ENCODE data around the gene RHOU.

RHOU gene

DNA sequence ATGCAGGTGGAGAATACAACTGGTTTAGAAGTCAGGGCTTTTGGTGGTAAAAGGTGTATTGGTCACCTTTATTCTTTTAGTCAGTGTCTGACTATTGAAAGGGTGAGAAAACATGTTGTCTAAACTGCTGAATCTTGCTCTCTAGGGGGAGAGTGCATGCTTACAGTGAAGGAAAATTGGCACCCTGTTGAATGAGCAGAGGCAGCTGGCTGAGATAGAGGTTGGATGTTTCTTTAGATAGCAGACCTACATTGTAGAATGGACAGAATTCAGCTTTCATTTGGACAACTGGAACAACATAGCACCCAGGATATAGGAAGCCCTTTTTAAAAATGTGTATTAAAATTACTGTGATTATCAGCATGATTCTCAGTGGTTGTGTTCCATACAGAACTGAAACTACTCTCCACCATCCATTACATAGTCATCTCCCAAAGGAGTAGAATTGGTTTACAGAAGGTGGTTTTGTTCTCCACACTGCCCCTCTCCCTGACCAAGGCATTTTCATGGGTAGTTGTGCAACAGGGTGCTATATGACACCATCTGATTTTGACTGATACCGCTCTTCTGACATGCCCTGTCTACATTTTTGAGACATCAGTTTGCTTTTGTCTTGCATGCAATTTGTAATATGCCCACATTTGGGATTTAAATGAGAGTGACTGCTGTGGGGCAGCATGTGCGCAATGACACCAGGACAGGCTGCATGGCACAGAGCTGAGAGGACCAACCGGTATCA lies 16.2 kb downstream of the RHOU start:
- Histone ChIP-seq H3K27me3 (ENCODE audit: control insufficient read depth, insufficient read depth, low read length) (no peaks in the 10 kb centered on the region), H3K9me3 (ENCODE audit: control insufficient read depth, low read depth, low read length) (no peaks in the 10 kb centered on the region), H3K36me3 (ENCODE audit: control insufficient read depth, low read depth, low read length) (no peaks in the 10 kb centered on the region), H3K4me1 (ENCODE audit: control insufficient read depth, low read depth, low read length) (no peaks in the 10 kb centered on the region), H3K9ac (ENCODE audit: low read length) (no peak overlapping the region), H3K4me3 (ENCODE audit: low read length) (no peak overlapping the region), H3K27ac (ENCODE audit: low read length) (no peak overlapping the region)

DNA sequence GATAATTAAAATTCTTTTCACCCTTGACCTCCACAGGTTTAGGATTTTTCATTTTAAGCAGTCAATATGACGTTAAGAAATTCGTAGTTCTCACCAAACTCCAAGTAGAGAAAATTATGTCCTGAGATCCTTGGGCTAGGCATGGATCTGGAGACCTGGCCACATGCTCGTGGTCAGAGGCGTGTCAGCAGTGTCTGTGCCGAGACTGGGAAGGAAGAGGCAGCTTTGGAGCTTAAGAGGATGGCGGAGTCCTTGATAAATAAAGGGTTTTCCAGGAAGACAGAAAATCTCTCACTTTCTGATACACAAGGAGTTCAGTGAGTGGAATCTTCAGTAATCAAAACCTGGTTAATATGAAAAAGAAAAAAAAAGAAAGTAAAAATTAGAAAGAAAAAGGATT lies 17.0 kb downstream of the RHOU start:
- no peak overlapping the region for H3K9ac ChIP-seq (ENCODE audit: low read length)
- no peaks in the 10 kb centered on the region for H3K27me3 ChIP-seq (ENCODE audit: control insufficient read depth, insufficient read depth, low read length)
- H3K27ac ChIP-seq (ENCODE audit: low read length): no peak overlapping the region
- H3K4me3 ChIP-seq (ENCODE audit: low read length): no peak overlapping the region
- H3K4me1 ChIP-seq (ENCODE audit: control insufficient read depth, low read depth, low read length): no peaks in the 10 kb centered on the region
- no peaks in the 10 kb centered on the region for H3K9me3 ChIP-seq (ENCODE audit: control insufficient read depth, low read depth, low read length)
- no peaks in the 10 kb centered on the region for H3K36me3 ChIP-seq (ENCODE audit: control insufficient read depth, low read depth, low read length)

DNA sequence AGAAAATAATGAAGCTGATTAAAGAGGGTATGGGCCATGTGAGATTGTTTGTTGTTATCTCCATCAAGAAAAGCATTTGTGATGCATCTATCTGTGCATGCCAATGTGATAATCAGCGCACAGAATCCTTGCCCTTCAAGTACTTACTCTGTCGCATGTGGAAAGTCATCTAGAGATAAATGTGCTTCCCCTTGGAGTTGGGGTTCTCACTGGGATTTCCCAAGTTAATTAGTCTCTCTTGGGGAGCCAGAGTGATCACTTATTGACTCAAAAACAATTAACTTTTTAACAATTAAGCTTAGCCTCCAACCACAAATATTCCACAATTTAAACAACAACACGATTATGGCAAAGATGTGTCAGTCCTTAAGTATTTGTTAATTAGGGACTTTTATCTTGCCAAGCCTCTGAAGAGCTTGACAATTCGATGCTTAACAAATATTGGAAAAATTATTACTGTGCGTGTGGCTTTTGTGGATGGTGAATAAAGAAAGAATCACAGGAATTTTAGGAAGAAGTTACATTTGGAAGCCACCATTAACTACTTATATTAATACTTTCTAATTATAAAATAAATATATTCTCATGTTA lies 17.5 kb downstream of the RHOU start:
- H3K27me3 ChIP-seq (ENCODE audit: control insufficient read depth, insufficient read depth, low read length): no peaks in the 10 kb centered on the region

DNA sequence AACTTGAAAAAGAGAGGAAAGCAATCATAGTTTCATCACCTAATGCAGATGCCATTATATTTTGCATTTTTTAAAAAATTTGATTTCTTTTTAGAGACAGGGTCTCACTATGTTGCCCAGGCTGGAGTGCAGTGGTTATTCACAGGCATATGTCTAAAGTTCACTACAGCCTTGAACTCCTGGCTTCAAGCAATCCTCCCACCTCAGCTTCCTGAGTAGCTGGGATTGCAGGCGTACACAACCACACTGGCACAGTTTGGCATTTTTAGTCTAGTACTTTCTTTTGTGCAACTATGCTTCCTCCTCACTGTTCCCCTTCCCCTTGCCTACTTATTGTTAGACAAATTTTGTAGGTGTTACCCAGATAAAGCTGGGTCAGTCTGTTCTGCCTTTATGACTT lies 18.0 kb downstream of the RHOU start:
- Histone ChIP-seq H3K27ac (ENCODE audit: low read length) (no peak overlapping the region), H3K4me1 (ENCODE audit: control insufficient read depth, low read depth, low read length) (no peaks in the 10 kb centered on the region), H3K27me3 (ENCODE audit: control insufficient read depth, insufficient read depth, low read length) (no peaks in the 10 kb centered on the region), H3K36me3 (ENCODE audit: control insufficient read depth, low read depth, low read length) (no peaks in the 10 kb centered on the region), H3K4me3 (ENCODE audit: low read length) (no peak overlapping the region), H3K9me3 (ENCODE audit: control insufficient read depth, low read depth, low read length) (no peaks in the 10 kb centered on the region), H3K9ac (ENCODE audit: low read length) (no peak overlapping the region)

More for the DNA sequence above, 17.5 kb downstream of the RHOU start:
- Histone ChIP-seq H3K27ac (ENCODE audit: low read length) (no peak overlapping the region), H3K4me1 (ENCODE audit: control insufficient read depth, low read depth, low read length) (no peaks in the 10 kb centered on the region), H3K36me3 (ENCODE audit: control insufficient read depth, low read depth, low read length) (no peaks in the 10 kb centered on the region), H3K4me3 (ENCODE audit: low read length) (no peak overlapping the region), H3K9ac (ENCODE audit: low read length) (no peak overlapping the region), H3K9me3 (ENCODE audit: control insufficient read depth, low read depth, low read length) (no peaks in the 10 kb centered on the region)

DNA sequence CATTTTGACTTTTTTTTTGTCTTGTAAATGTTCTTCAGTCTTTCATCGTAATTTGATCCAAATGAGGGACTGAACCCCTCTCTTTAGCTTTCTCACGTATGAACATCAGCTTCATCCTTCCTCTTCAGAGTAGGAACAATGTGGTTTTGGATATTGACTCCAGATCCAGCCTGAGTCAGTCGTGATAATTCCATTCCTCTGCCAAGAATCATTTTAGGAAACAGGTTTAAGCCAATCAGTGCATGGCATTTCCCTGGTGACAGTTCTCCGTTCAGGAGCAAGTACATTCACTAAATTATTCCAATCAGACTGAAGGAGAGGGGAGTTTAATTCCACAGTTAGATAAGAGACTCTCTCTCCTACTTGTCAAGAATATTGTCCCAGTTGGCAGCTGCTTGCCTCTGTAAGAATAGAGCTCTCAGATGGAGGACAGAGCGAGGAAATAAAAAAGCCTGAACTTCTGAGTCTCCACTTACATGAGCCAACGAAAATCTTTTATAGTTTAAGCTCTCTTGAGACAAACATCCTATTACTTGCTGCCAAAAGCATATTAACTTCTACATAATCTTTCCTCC lies 18.6 kb downstream of the RHOU start:
- H3K4me1 ChIP-seq (ENCODE audit: control insufficient read depth, low read depth, low read length): no peaks in the 10 kb centered on the region

DNA sequence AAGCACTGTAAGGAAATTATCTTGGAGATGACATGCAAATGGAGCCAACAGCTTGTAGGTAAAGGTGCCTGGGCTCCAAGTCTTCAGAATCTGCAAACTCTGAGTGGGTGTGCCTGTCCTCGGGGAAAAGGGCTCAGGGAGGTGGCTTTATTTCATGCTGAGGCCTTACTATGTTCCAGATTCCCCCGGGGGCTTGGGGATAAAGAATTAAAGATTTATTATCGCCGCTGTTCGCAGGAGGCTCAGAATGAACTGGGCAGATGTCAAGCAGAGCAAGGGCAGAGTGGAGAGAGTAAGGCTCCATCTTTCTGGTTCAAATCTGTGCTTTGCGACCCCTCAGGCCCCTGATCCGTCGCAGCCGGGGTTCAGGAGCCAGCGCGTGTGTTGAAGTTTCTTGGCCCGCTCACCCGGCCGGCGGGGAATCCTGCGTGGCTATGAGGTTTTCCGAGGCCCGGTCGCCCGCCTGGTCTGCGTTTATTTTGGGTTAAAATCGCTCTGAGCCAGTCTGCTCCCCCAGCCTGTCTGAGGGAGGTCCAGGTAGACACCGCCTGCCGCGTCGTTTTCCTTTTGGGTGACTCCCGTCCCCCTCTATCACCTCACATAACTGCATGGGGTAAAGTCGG lies 19.5 kb downstream of the RHOU start:
- no peaks in the 10 kb centered on the region for H3K9me3 ChIP-seq (ENCODE audit: control insufficient read depth, low read depth, low read length)
- H3K27ac ChIP-seq (ENCODE audit: low read length): no peak overlapping the region
- H3K9ac ChIP-seq (ENCODE audit: low read length): no peak overlapping the region
- no peak overlapping the region for H3K4me3 ChIP-seq (ENCODE audit: low read length)
- H3K27me3 ChIP-seq (ENCODE audit: control insufficient read depth, insufficient read depth, low read length): no peaks in the 10 kb centered on the region
- no peaks in the 10 kb centered on the region for H3K4me1 ChIP-seq (ENCODE audit: control insufficient read depth, low read depth, low read length)
- no peaks in the 10 kb centered on the region for H3K36me3 ChIP-seq (ENCODE audit: control insufficient read depth, low read depth, low read length)

More for the DNA sequence above, 18.6 kb downstream of the RHOU start:
- no peaks in the 10 kb centered on the region for H3K9me3 ChIP-seq (ENCODE audit: control insufficient read depth, low read depth, low read length)
- no peak overlapping the region for H3K9ac ChIP-seq (ENCODE audit: low read length)
- H3K36me3 ChIP-seq (ENCODE audit: control insufficient read depth, low read depth, low read length): no peaks in the 10 kb centered on the region
- no peak overlapping the region for H3K27ac ChIP-seq (ENCODE audit: low read length)
- H3K27me3 ChIP-seq (ENCODE audit: control insufficient read depth, insufficient read depth, low read length): no peaks in the 10 kb centered on the region
- H3K4me3 ChIP-seq (ENCODE audit: low read length): no peak overlapping the region

DNA sequence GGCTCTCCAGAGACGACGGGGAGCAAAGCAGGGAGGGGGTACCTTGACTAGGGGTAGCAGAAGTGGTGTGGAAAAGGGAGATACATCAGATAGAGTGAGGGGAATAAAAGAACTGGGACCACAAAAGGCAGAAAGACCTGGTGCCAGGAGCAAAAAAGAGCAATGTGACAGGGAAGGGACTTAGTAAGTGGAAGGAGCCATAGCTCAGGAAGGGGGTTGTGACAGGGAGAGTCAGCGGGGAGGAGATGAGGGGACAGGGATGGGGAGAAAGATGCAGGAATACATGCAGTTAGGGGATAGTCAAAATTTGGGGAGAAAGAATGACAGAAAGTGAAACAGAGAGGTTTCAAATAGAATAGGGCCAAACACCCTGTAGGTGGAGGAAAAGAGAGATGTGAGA lies 20.5 kb downstream of the RHOU start:
- H3K27ac ChIP-seq (ENCODE audit: low read length): no peak overlapping the region
- no peak overlapping the region for H3K4me3 ChIP-seq (ENCODE audit: low read length)
- H3K4me1 ChIP-seq (ENCODE audit: control insufficient read depth, low read depth, low read length): no peaks in the 10 kb centered on the region
- no peaks in the 10 kb centered on the region for H3K27me3 ChIP-seq (ENCODE audit: control insufficient read depth, insufficient read depth, low read length)
- H3K9ac ChIP-seq (ENCODE audit: low read length): no peak overlapping the region
- no peaks in the 10 kb centered on the region for H3K9me3 ChIP-seq (ENCODE audit: control insufficient read depth, low read depth, low read length)
- H3K36me3 ChIP-seq (ENCODE audit: control insufficient read depth, low read depth, low read length): no peaks in the 10 kb centered on the region

DNA sequence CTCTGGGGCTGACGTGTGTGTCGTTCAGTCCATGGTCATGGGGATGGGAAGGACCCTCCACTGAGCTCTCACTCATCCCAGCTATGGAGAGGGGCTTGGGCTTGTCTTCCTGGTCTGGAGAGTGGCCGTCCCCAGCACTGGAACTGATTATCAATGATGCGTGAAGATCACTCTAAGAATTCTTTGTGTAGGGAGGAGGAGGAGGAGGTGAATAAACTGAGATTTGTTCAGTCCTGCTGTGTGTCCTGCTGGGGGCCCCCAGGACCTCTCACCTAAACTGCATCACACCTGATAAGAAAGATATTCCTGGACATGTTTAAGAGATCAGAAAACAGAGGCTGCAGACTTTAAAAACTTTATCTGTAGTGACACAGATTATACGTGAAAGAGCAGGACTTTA lies 21.2 kb downstream of the RHOU start:
- Histone ChIP-seq H3K4me3 (ENCODE audit: low read length) (no peak overlapping the region), H3K27me3 (ENCODE audit: control insufficient read depth, insufficient read depth, low read length) (no peaks in the 10 kb centered on the region), H3K4me1 (ENCODE audit: control insufficient read depth, low read depth, low read length) (no peaks in the 10 kb centered on the region), H3K9ac (ENCODE audit: low read length) (no peak overlapping the region), H3K9me3 (ENCODE audit: control insufficient read depth, low read depth, low read length) (no peaks in the 10 kb centered on the region), H3K27ac (ENCODE audit: low read length) (no peak overlapping the region), H3K36me3 (ENCODE audit: control insufficient read depth, low read depth, low read length) (no peaks in the 10 kb centered on the region)

DNA sequence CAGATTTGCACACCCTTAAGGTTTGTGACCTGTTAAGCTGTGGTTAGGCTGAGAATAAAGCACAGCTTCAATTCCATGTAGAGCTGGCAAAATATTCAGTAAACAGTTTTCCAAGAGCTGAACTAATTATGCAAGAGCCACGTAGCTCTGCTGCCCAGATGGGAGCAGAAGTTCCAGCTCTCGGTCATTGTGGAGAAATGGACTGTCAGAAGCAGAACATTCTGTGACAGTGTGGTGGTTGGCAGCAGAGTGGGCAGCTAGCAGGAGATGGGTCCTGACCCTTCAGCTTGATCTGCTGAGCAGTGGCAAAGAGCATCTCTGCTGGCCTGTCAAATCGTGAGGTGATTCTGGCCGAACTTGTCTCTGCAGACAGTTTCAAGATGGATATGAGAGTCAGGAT lies 23.2 kb downstream of the RHOU start:
- no peak overlapping the region for H3K4me3 ChIP-seq (ENCODE audit: low read length)

DNA sequence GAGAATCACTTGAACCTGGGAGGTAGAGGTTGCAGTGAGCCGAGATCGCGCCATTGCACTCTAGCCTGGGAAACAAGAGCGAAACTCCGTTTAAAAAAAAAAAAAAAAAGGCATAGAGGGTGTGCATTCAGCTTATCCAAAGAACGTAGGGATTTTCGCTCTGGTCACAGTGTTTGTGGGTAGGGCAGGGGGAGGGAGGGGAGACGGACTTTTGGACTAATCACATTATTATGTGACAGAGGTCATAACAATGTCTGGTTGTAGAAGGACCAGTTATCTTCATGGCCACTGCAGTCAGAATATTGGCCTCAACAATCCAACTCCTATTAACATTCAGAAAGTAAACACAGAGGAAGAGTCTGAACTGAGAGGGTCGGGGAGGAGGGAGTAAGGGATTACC lies 25.7 kb downstream of the RHOU start:
- no peaks in the 10 kb centered on the region for H3K36me3 ChIP-seq (ENCODE audit: control insufficient read depth, low read depth, low read length)
- no peak overlapping the region for H3K9ac ChIP-seq (ENCODE audit: low read length)
- no peaks in the 10 kb centered on the region for H3K9me3 ChIP-seq (ENCODE audit: control insufficient read depth, low read depth, low read length)
- no peak overlapping the region for H3K27ac ChIP-seq (ENCODE audit: low read length)
- H3K4me1 ChIP-seq (ENCODE audit: control insufficient read depth, low read depth, low read length): no peaks in the 10 kb centered on the region
- H3K4me3 ChIP-seq (ENCODE audit: low read length): no peak overlapping the region
- H3K27me3 ChIP-seq (ENCODE audit: control insufficient read depth, insufficient read depth, low read length): no peaks in the 10 kb centered on the region

More for the DNA sequence above, 23.2 kb downstream of the RHOU start:
- Histone ChIP-seq H3K27me3 (ENCODE audit: control insufficient read depth, insufficient read depth, low read length) (no peaks in the 10 kb centered on the region), H3K4me1 (ENCODE audit: control insufficient read depth, low read depth, low read length) (no peaks in the 10 kb centered on the region), H3K9me3 (ENCODE audit: control insufficient read depth, low read depth, low read length) (no peaks in the 10 kb centered on the region), H3K27ac (ENCODE audit: low read length) (no peak overlapping the region), H3K9ac (ENCODE audit: low read length) (no peak overlapping the region), H3K36me3 (ENCODE audit: control insufficient read depth, low read depth, low read length) (no peaks in the 10 kb centered on the region)

DNA sequence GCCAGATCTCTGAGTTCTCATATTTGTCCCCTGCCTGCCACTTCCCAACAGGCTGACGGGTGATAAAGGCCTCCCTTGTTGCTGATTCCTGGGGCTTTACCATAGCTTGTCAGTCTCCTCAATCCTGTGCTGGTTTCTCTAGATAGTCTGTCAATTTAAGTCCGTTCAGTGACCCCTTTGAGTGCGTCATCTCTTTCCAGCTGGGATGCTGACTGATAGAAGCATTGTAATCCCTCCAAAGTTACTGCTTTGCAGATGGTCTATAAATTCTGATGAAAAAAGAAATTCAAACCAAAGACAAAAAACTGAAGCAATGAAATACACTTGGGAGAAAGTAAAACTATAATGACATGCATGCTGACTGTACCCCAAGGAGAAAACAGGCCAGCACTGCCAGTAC lies 28.3 kb downstream of the RHOU start:
- Histone ChIP-seq H3K36me3 (ENCODE audit: control insufficient read depth, low read depth, low read length) (no peaks in the 10 kb centered on the region), H3K9ac (ENCODE audit: low read length) (no peak overlapping the region), H3K27ac (ENCODE audit: low read length) (no peak overlapping the region), H3K9me3 (ENCODE audit: control insufficient read depth, low read depth, low read length) (no peaks in the 10 kb centered on the region), H3K4me1 (ENCODE audit: control insufficient read depth, low read depth, low read length) (no peaks in the 10 kb centered on the region), H3K27me3 (ENCODE audit: control insufficient read depth, insufficient read depth, low read length) (no peaks in the 10 kb centered on the region), H3K4me3 (ENCODE audit: low read length) (no peak overlapping the region)

Data from iPS-18a (cell line).